H1 (cell line): ENCODE measurements around the gene RASGEF1C. TPM values are rescaled to one million over a fixed set of nuclear protein-coding genes. Genes with fewer than 3 reads are reported as not detected.

ENCODE experiments used
- BRCA1 ChIP-seq: IDR thresholded peaks from 2 replicates; pipeline ENCODE4 v1.6.1; 2012; ENCODE audit warnings: low read depth, low read length, improper control_type of control experiment
- CHD7 ChIP-seq: fragments of 300-600 bp; sonication (generic); IDR thresholded peaks from 2 replicates; pipeline ENCODE4 v1.7.1; 2012; ENCODE audit warnings: low read length, moderate library complexity, mild to moderate bottlenecking, inconsistent platforms; ENCODE audit not compliant: insufficient replicate concordance
- SIRT6 ChIP-seq: IDR thresholded peaks from one replicate; pipeline ENCODE4 v1.7.1; 2012; ENCODE audit warnings: low read length, inconsistent platforms
- SP1 ChIP-seq: IDR thresholded peaks from 2 replicates; pipeline ENCODE4 v1.6.1; 2011; ENCODE audit warnings: low read depth, low read length
- TAF1 ChIP-seq: IDR thresholded peaks from 2 replicates; pipeline ENCODE4 v1.6.1; 2011; ENCODE audit warnings: mild to moderate bottlenecking, low read depth, low read length
- polyA plus RNA-seq, 7 experiments: library from polyadenylated mRNA; depleted of rRNA in 3 of 7; stranded (reverse) in 5 of 7; unstranded in 2 of 7; fragments of >200 nt in 5 of 7; fragments of 200-250 nt in 2 of 7; gene quantifications; 1 replicate in 5 of 7; 2 replicates in 1 of 7; 4 replicates in 1 of 7; pipeline versions ENCODE4 v1.2.1 to v1.2.3, GENCODE V29; 2011 to 2013; ENCODE audit warnings: missing spikeins in 2 of 7, mixed read lengths in 2 of 7
- total RNA-seq: library from RNA; stranded (reverse); fragmentation: NEBNext Ultra II Directional; extraction: Animal tissue kit (Norgen Biotek cat#: 25700); gene quantifications from 2 replicates; pipeline ENCODE4 v1.2.1, GENCODE V29; 2021

The RASGEF1C gene
- total and polyA plus RNA-seq, 2 of the 8 experiments (the other 6 are each of a cell fraction or from before 2014, with no cell fraction given): 0.26 to 0.61 TPM

DNA sequence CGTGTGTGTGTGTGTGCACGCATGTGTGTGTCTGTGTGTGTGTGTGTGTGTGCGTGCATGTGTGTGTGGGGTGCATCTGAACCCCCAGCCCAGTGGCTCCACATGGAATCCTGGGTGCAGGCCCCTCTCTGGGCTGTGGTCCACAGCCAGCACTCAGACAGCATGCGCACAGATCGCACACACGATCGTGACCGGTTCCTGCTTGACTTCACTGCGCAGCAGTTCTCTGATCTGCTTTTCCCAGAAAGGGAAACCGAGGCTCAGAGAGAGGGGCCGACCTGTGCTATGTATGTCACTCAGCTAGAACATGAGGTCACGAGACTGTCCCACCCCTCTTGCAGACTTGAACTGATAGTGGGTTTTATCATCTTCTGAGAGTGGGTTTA lies 34.4 kb downstream of the RASGEF1C start (continued):
- TF ChIP-seq CHD7: no peak
- TF ChIP-seq SIRT6: no peak
- no peak for TF ChIP-seq TAF1
- no peak for TF ChIP-seq SP1
- TF ChIP-seq BRCA1: no peak
- TF ChIP-seq, all 59 proteins: peak for 0
